Measurements from ENCODE around the gene SUMO4. TPM values are rescaled to one million over a fixed set of nuclear protein-coding genes. Genes with fewer than 3 reads are reported as not detected.

SUMO4 gene
- total and polyA plus RNA-seq, 2 of the 8 experiments (the other 6 are each of a cell fraction or from before 2014, with no cell fraction given) = 0.09 to 1.3 TPM

DNA sequence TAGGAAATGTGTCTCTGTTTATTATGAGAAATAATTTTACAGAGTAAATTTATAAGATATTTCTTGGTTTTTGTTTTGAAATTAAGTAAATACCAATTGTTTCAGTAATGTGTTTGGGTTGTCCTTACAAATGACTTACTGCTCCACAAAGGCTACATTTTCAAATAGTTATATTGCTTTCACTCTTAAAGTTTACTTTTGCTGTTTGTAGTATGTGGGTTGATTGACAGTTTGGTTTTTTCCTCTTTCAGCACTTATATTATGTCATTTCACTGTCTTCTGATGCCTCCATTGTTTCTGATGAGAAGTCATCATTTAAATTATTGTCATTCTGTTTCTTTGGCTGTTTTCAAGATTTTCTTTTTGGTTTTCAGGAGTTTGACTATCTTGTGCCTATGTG lies 34.9 kb upstream of the SUMO4 start:
- H3K4ac ChIP-seq (replicated peaks; ENCODE audit: insufficient read length, low read depth, low read length) = no peak overlapping the region
- no peaks in the 10 kb centered on the region for H3K27me3 ChIP-seq (replicated peaks in 1 of 4; ENCODE audit: control insufficient read depth in 3 of 4, extremely low read depth in 1 of 4, insufficient read depth in 3 of 4, low read length in 3 of 4)
- no peak overlapping the region for H3K4me3 ChIP-seq (ENCODE audit: extremely low read depth in 1 of 4, insufficient read depth in 2 of 4, low read depth in 3 of 4, low read length in 4 of 4)
- H2AK5ac ChIP-seq (ENCODE audit: low read depth, low read length) = no peak overlapping the region
- no peak overlapping the region for H2AFZ ChIP-seq (ENCODE audit: low read length)
- CTCF ChIA-PET (ENCODE audit: partially characterized antibody) = no interaction called here
- no peak overlapping the region for H3K4me2 ChIP-seq (ENCODE audit: insufficient read depth in 1 of 2, low read depth in 2 of 2, low read length in 2 of 2)
- H3K27ac ChIP-seq (ENCODE audit: low read depth, low read length) = no peak overlapping the region
- H4K5ac ChIP-seq (ENCODE audit: insufficient read length, low read depth, low read length) = no peak overlapping the region
- H4K20me1 ChIP-seq (replicated peaks in 1 of 2; ENCODE audit: control insufficient read depth in 1 of 2, insufficient read depth in 2 of 2, low read length in 2 of 2) = peaks cover 3 to 7% of the 10 kb centered on the region in 2 experiments
- H3K56ac ChIP-seq (replicated peaks; ENCODE audit: insufficient read length, low read depth, low read length) = no peak overlapping the region
- FAIRE-seq (no peak), DNase-seq (ENCODE audit: low read depth in 1 of 2, low spot score in 2 of 2) (no peak)
- no peak for TF ChIP-seq SUZ12 (IDR thresholded peaks at IDR 0.05; ENCODE audit: low read length)
- no peak for TF ChIP-seq PHF8 (conservative IDR thresholded peaks at IDR 0.05; ENCODE audit: low read depth, low read length)
- TF ChIP-seq CEBPB (IDR thresholded peaks at IDR 0.05; ENCODE audit: low read depth, low read length) = no peak
- peaks cover 0 to 2% (median 0%) of the 10 kb centered on the region in 4 experiments; a peak in 1 of 7 replicates for H3K4me1 ChIP-seq (replicated peaks in 1 of 4; ENCODE audit: control insufficient read depth in 3 of 4, insufficient read depth in 4 of 4, low read length in 3 of 4)
- H3K9me3 ChIP-seq (ENCODE audit: insufficient read depth in 2 of 2, low read depth in 1 of 2, low read length in 1 of 2) = no peaks in the 10 kb centered on the region
- no peak overlapping the region for H2BK12ac ChIP-seq (ENCODE audit: low read depth, low read length)
- no peak overlapping the region for H2BK15ac ChIP-seq (ENCODE audit: low read length)
- H4K8ac ChIP-seq (ENCODE audit: extremely low read depth, insufficient read depth, low read length) = no peak overlapping the region
- H2BK5ac ChIP-seq (ENCODE audit: low read depth, low read length) = no peak overlapping the region
- H3K79me2 ChIP-seq (ENCODE audit: control insufficient read depth in 1 of 2, insufficient read depth in 2 of 2, low read length in 2 of 2) = peaks cover 13 to 93% of the 10 kb centered on the region in 2 experiments
- no peak overlapping the region for H3K23ac ChIP-seq (ENCODE audit: insufficient read length)
- no peak overlapping the region for H4K91ac ChIP-seq (replicated peaks; ENCODE audit: insufficient read length, low read length)
- H3K14ac ChIP-seq (ENCODE audit: insufficient read length) = no peak overlapping the region
- H3K23me2 ChIP-seq (ENCODE audit: low read depth, low read length) = no peaks in the 10 kb centered on the region
- no peak overlapping the region for H3K9ac ChIP-seq (replicated peaks in 1 of 4; ENCODE audit: extremely low read depth in 1 of 4, low read depth in 3 of 4, low read length in 3 of 4)
- H3K18ac ChIP-seq (ENCODE audit: extremely low read depth, low read length) = no peak overlapping the region
- H3K79me1 ChIP-seq (ENCODE audit: low read depth, low read length) = peaks cover 7% of the 10 kb centered on the region; the same call in 1 of the 2 replicates
- H2BK120ac ChIP-seq (replicated peaks; ENCODE audit: low read depth, low read length) = no peak overlapping the region
- POLR2A ChIA-PET (ENCODE audit: partially characterized antibody) = no interaction called here
- H3K36me3 ChIP-seq (ENCODE audit: control insufficient read depth in 2 of 4, insufficient read depth in 4 of 4, low read length in 3 of 4) = peaks cover 0 to 2% (median 0%) of the 10 kb centered on the region in 4 experiments; a peak in 1 of 8 replicates
- no peak overlapping the region for H2BK20ac ChIP-seq (ENCODE audit: low read length)

Data from H1 (cell line).